Measurements from ENCODE around the gene CUX1. TPM values are rescaled to one million over a fixed set of nuclear protein-coding genes. Genes with fewer than 3 reads are reported as not detected.

CUX1 gene
- total and polyA plus RNA-seq, 12 donors, result 34.5 to 176 (median 145) TPM

DNA sequence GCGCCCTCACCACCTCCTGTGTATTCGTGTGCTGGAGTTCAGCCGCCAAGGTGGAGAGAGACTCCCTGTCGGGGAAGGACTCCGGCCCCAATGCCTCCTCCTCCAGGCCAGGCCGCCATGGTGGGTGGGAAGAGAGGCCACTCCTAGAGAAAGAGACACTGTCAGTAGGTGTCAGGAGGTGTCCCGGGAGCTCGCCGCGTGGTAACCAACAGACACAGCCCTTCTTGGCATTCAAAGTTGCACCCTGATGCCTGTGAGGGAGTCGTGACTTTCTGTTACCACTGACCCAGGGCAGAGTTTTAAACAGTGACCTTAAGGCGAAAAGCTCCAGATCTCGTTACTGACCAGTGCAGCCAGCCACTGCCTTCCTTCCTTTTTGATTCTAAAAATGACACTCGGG, 155.2 kb downstream of the CUX1 start:
- intact Hi-C loops (cut with DNase I), result no loop called here
- WGBS, 2 donors, result 76 to 83% methylated on average over 14 of the region's 14 CpGs
- Histone ChIP-seq H3K36me3 (peaks cover 0 to 3% (median 0%) of the 10 kb centered on the region in 9 donors), H3K4me3 (no peak overlapping the region), H3K9me3 (peaks cover 0 to 7% (median 0%) of the 10 kb centered on the region in 11 donors), H3K4me1 (peaks cover 0 to 32% (median 5%) of the 10 kb centered on the region in 9 donors), H3K27me3 (no peaks in the 10 kb centered on the region), H3K27ac (peak overlapping the region in 2 of 10 donors; percentile 28 to 51)
- DNase-seq (no peak), ATAC-seq (peak in 7 of 8 donors; percentile 16 to 58 (median 43))
- TF ChIP-seq, protein P1, sequence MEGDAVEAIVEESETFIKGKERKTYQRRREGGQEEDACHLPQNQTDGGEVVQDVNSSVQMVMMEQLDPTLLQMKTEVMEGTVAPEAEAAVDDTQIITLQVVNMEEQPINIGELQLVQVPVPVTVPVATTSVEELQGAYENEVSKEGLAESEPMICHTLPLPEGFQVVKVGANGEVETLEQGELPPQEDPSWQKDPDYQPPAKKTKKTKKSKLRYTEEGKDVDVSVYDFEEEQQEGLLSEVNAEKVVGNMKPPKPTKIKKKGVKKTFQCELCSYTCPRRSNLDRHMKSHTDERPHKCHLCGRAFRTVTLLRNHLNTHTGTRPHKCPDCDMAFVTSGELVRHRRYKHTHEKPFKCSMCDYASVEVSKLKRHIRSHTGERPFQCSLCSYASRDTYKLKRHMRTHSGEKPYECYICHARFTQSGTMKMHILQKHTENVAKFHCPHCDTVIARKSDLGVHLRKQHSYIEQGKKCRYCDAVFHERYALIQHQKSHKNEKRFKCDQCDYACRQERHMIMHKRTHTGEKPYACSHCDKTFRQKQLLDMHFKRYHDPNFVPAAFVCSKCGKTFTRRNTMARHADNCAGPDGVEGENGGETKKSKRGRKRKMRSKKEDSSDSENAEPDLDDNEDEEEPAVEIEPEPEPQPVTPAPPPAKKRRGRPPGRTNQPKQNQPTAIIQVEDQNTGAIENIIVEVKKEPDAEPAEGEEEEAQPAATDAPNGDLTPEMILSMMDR (IDR thresholded peaks at IDR 0.05), result no peak

DNA sequence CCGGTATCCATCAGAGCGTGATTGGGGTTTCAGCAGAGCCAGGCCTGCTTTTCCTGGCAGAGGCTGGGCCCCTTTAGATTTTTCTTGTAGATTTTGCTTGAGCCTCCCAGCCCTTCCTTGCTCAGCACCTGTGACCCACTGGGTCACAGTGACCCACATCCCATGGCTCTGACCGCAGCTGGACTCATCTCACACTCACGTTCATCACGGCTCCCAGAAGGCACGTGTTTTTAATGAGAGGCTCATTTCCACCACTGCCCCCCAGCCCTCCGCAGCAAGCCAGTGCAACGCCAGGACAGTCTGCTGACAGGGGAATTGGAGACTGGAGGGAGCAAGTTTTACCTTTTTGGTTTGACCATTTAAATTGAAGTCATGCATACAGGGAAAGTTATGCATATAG, 155.7 kb downstream of the CUX1 start:
- DNase-seq (no peak), ATAC-seq (peak in 3 of 8 donors; percentile 17 to 26 (median 22))
- TF ChIP-seq, protein P1 (IDR thresholded peaks at IDR 0.05), result no peak
- Histone ChIP-seq H3K4me1 (peaks cover 0 to 32% (median 5%) of the 10 kb centered on the region in 9 donors), H3K9me3 (peaks cover 0 to 7% (median 0%) of the 10 kb centered on the region in 11 donors), H3K27ac (peak overlapping the region in 2 of 10 donors; percentile 28 to 51), H3K4me3 (no peak overlapping the region), H3K36me3 (peaks cover 0 to 3% (median 0%) of the 10 kb centered on the region in 9 donors), H3K27me3 (no peaks in the 10 kb centered on the region)
- WGBS, 2 donors, result 80 to 87% methylated on average over 8 of the region's 8 CpGs
- intact Hi-C loops (cut with DNase I), result no loop called here

DNA sequence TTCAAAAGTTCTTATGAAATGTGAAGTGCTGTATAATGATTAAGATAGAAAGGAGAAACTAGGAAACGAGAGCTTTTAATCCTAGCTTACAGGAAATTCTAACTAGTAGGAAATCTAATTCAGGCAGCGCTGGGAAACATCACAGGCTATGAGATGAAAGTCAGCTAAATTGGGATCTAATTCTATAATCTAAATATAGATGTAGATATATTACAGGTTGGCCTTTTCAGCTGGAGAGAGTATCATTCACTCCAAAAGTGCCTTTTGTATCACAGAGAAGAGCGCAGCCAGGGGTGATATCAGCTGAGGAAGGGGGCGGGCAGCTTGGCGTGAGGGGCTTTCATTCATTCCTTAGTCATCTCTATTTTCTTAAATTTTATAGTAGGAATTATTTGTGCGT, 157.0 kb downstream of the CUX1 start:
- Histone ChIP-seq H3K27ac (peak overlapping the region in 2 of 10 donors; percentile 37 to 49), H3K4me3 (no peak overlapping the region), H3K36me3 (peaks cover 0 to 3% (median 0%) of the 10 kb centered on the region in 9 donors), H3K27me3 (no peaks in the 10 kb centered on the region), H3K4me1 (peaks cover 0 to 33% (median 6%) of the 10 kb centered on the region in 9 donors), H3K9me3 (peaks cover 0 to 7% (median 0%) of the 10 kb centered on the region in 11 donors)
- ATAC-seq (no peak), DNase-seq (no peak)
- TF ChIP-seq, protein P1 (IDR thresholded peaks at IDR 0.05), result no peak
- WGBS, 2 donors, result 62 to 72% methylated on average over 6 of the region's 6 CpGs
- intact Hi-C loops (cut with DNase I), result no loop called here

DNA sequence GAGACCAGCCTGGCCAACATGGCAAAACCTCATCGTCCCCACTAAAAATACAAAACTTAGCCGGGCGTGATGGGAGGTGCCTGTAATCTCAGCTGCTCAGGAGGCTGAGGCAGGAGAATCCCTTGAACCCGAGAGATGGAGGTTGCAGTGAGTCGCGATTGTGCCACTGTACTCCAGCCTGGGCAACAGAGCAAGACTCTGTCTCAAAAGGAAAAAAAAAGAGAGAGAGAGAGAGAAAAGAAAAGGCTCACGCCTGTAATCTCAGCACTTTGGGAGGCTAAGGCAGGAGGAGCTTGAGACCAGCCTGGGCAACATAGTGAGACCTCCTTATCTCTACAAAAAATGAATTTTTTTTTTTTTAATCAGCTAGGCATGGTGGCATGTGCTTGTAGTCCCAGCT, 157.6 kb downstream of the CUX1 start:
- DNase-seq, result no peak

More for the DNA sequence above, 157.6 kb downstream of the CUX1 start:
- H3K27ac ChIP-seq, result no peak overlapping the region
- TF ChIP-seq, protein P1 (IDR thresholded peaks at IDR 0.05), result no peak
- no peak for ATAC-seq
- peaks cover 0 to 7% (median 0%) of the 10 kb centered on the region in 11 donors for H3K9me3 ChIP-seq
- no peaks in the 10 kb centered on the region for H3K27me3 ChIP-seq
- no peak overlapping the region for H3K4me3 ChIP-seq
- 95 to 97% methylated on average over 7 of the region's 7 CpGs for WGBS, 2 donors
- H3K36me3 ChIP-seq, result peaks cover 0 to 3% (median 0%) of the 10 kb centered on the region in 9 donors
- intact Hi-C loops (cut with DNase I), result no loop called here
- H3K4me1 ChIP-seq, result peaks cover 0 to 38% (median 9%) of the 10 kb centered on the region in 9 donors

Measured in heart right ventricle (tissue), 16 donors.